ENCODE data around the gene GOSR2. TPM values are rescaled to one million over a fixed set of nuclear protein-coding genes. Genes with fewer than 3 reads are reported as not detected.

Gene GOSR2
- total RNA-seq, 1 experiment from 2014 or later, result 34.5 TPM

GRCh38 chr17:46908068-46908737 is 14.8 kb upstream of the GOSR2 start:
- ChIA-PET POLR2A (ENCODE audit: unreplicated experiment) (interaction anchor here (0.6 kb wide), 1 partner anchor 99 kb away, joined by 4 read pairs; no protein-coding TSS in a partner anchor), CTCF (no interaction called here)
- Histone ChIP-seq H3K79me2 (ENCODE audit: low read depth) (no peaks in the 10 kb centered on the region), H3F3A (ENCODE audit: insufficient read depth, low read depth) (no peaks in the 10 kb centered on the region), H3K27ac (no peak overlapping the region), H2AFZ (no peak overlapping the region), H3K9me2 (ENCODE audit: insufficient read depth) (no peaks in the 10 kb centered on the region), H3K4me3 (no peak overlapping the region), H3K36me3 (ENCODE audit: low read depth) (no peaks in the 10 kb centered on the region), H3K4me1 (replicated peaks; ENCODE audit: insufficient read depth) (no peaks in the 10 kb centered on the region), H3K27me3 (ENCODE audit: insufficient read depth, low read depth) (peaks cover 22% of the 10 kb centered on the region; the same call in 1 of the 2 replicates), H4K20me1 (ENCODE audit: insufficient read depth) (no peaks in the 10 kb centered on the region), H3K9me3 (ENCODE audit: insufficient read depth, low read depth) (no peaks in the 10 kb centered on the region), H3K4me2 (no peak overlapping the region)
- intact Hi-C loops (cut with micrococcal nuclease; ENCODE audit: unreplicated experiment), result no loop called here
- no TSS peak for BruUV-seq (replicated peaks)
- DNase-seq, result no peak
- TF ChIP-seq EZH2 (IDR thresholded peaks at IDR 0.05; ENCODE audit: low read depth) (no peak), CTCF (conservative IDR thresholded peaks at IDR 0.05) (no peak)

- ChIA-PET POLR2A (ENCODE audit: unreplicated experiment) (no interaction called here), CTCF (no interaction called here)
- no peaks in the 10 kb centered on the region for H4K20me1 ChIP-seq (ENCODE audit: insufficient read depth)
- H2AFZ ChIP-seq, result no peak overlapping the region
- no TSS peak for BruUV-seq (replicated peaks)
- intact Hi-C loops (cut with micrococcal nuclease; ENCODE audit: unreplicated experiment), result no loop called here
- TF ChIP-seq EZH2 (IDR thresholded peaks at IDR 0.05; ENCODE audit: low read depth) (no peak), CTCF (conservative IDR thresholded peaks at IDR 0.05) (no peak)
- no peak for DNase-seq
- H3K4me1 ChIP-seq (replicated peaks; ENCODE audit: insufficient read depth), result 0 out of 2 replicates have a peak, but pooled peaks cover 1% of the 10 kb centered on the region
- no peaks in the 10 kb centered on the region for H3K9me2 ChIP-seq (ENCODE audit: insufficient read depth)
- H3K79me2 ChIP-seq (ENCODE audit: low read depth), result no peaks in the 10 kb centered on the region
- no peaks in the 10 kb centered on the region for H3K9me3 ChIP-seq (ENCODE audit: insufficient read depth, low read depth)
- no peak overlapping the region for H3K27ac ChIP-seq
- H3K4me2 ChIP-seq, result no peak overlapping the region
- H3K4me3 ChIP-seq, result no peak overlapping the region
- no peaks in the 10 kb centered on the region for H3K36me3 ChIP-seq (ENCODE audit: low read depth)
- H3F3A ChIP-seq (ENCODE audit: insufficient read depth, low read depth), result no peaks in the 10 kb centered on the region
- peaks cover 22% of the 10 kb centered on the region; the same call in 1 of the 2 replicates for H3K27me3 ChIP-seq (ENCODE audit: insufficient read depth, low read depth)
Measured at GRCh38 chr17:46910179-46910927, 12.6 kb upstream of the GOSR2 start.

- H3K9me2 ChIP-seq (ENCODE audit: insufficient read depth), result no peaks in the 10 kb centered on the region
- H3K4me2 ChIP-seq, result no peak overlapping the region
- H3K4me3 ChIP-seq, result no peak overlapping the region
- no peak for TF ChIP-seq EZH2 (IDR thresholded peaks at IDR 0.05; ENCODE audit: low read depth)
- no peak for TF ChIP-seq CTCF (conservative IDR thresholded peaks at IDR 0.05)
- H3K27ac ChIP-seq, result no peak overlapping the region
- intact Hi-C loops (cut with micrococcal nuclease; ENCODE audit: unreplicated experiment), result no loop called here
- H3K4me1 ChIP-seq (replicated peaks; ENCODE audit: insufficient read depth), result 0 out of 2 replicates have a peak, but pooled peaks cover 5% of the 10 kb centered on the region
- no TSS peak for BruUV-seq (replicated peaks)
- no peak overlapping the region for H2AFZ ChIP-seq
- DNase-seq, result no peak
- peaks cover 22% of the 10 kb centered on the region; the same call in 1 of the 2 replicates for H3K27me3 ChIP-seq (ENCODE audit: insufficient read depth, low read depth)
- ChIA-PET POLR2A (ENCODE audit: unreplicated experiment) (no interaction called here), CTCF (no interaction called here)
- no peaks in the 10 kb centered on the region for H3K79me2 ChIP-seq (ENCODE audit: low read depth)
- H3K36me3 ChIP-seq (ENCODE audit: low read depth), result no peaks in the 10 kb centered on the region
- H3F3A ChIP-seq (ENCODE audit: insufficient read depth, low read depth), result no peaks in the 10 kb centered on the region
- no peaks in the 10 kb centered on the region for H4K20me1 ChIP-seq (ENCODE audit: insufficient read depth)
- H3K9me3 ChIP-seq (ENCODE audit: insufficient read depth, low read depth), result no peaks in the 10 kb centered on the region
Measured at GRCh38 chr17:46911311-46911710, 11.6 kb upstream of the GOSR2 start.
